Tibial nerve (tissue), 4 donors: ENCODE measurements around the gene SUV39H2.

Source experiments
- CTCF ChIP-seq, 5 experiments: fragments of 200-600 bp in 3 of 5; fragments of 450-650 bp in 2 of 5; sonication (generic) in 3 of 5; IDR thresholded peaks; one replicate each; pipeline ENCODE4 v1.5.1; 2016 to 2019; ENCODE audit warnings: antibody characterized with exemption in 5 of 5, mild to moderate bottlenecking in 3 of 5, moderate library complexity in 2 of 5
- EP300 ChIP-seq, 2 donors: sonication (generic); formaldehyde crosslinking; IDR thresholded peaks; one replicate each; pipeline ENCODE4 v1.6.1; 2017; ENCODE audit warnings: antibody characterized with exemption in 2 of 2, mild to moderate bottlenecking in 1 of 2

DNA sequence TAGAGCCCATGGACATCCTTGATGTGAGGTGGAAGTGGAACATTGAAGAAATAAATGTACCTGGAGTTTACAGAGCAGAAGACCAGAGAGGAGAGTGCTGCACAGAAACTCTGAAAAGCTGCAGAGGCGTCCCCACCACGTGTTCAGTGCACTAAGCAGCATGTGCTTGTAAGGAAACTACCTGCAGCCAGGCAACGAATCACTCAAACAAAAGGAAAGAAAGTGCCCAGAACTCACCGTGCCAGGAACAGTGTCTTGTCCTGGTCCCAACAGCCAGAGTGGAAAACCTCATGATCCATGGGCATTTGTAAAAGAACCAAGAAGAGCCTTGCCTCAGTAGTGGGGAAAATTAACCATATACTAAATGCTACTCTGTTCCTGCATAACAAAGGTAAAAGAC lies 32.3 kb downstream of the SUV39H2 start:
- TF ChIP-seq CTCF (IDR thresholded peaks at IDR 0.05) (no peak), EP300 (IDR thresholded peaks at IDR 0.05) (no peak)
